Transverse colon (tissue), 4 donors: ENCODE measurements around the gene DLX1. TPM values are rescaled to one million over a fixed set of nuclear protein-coding genes. Genes with fewer than 3 reads are reported as not detected.

Experiments
- DNase-seq: peaks from one replicate; pipeline ENCODE4 v3.0.0-alpha.2; 2019
- H3K27ac ChIP-seq, 4 donors: fragments of 200-600 bp; sonication (generic); 2 replicates each; pipeline ENCODE4 v1.5.1; 2016 to 2018; ENCODE audit warnings: inconsistent platforms in 4 of 4
- H3K27me3 ChIP-seq: fragments of 200-600 bp; sonication (generic); 2 replicates; pipeline ENCODE4 v1.5.1; 2017; ENCODE audit warnings: inconsistent platforms
- H3K36me3 ChIP-seq, 4 donors: fragments of 200-600 bp; sonication (generic); 2 replicates each; pipeline ENCODE4 v1.5.1; 2017 to 2019; ENCODE audit warnings: inconsistent platforms in 4 of 4
- H3K4me1 ChIP-seq, 4 donors: fragments of 200-600 bp; sonication (generic); 2 replicates each; pipeline ENCODE4 v1.5.1; 2017 to 2020; ENCODE audit warnings: inconsistent platforms in 4 of 4
- H3K4me3 ChIP-seq, 4 donors: fragments of 200-600 bp; sonication (generic); 1 replicate in 1 of 4; 2 replicates in 3 of 4; pipeline versions ENCODE4 v1.5.1 to v1.6.1; 2017 to 2019; ENCODE audit warnings: inconsistent platforms in 4 of 4
- H3K9me3 ChIP-seq, 2 donors: fragments of 200-600 bp; sonication (generic); 2 replicates each; pipeline ENCODE4 v1.5.1; 2017 to 2019; ENCODE audit warnings: inconsistent platforms in 2 of 2
- EP300 ChIP-seq: sonication (generic); formaldehyde crosslinking; IDR thresholded peaks from one replicate; pipeline ENCODE4 v1.6.1; 2017; ENCODE audit warnings: antibody characterized with exemption, low read depth
- POLR2A ChIP-seq: fragments of 450-650 bp; IDR thresholded peaks from one replicate; pipeline ENCODE4 v1.6.1; 2016; ENCODE audit warnings: antibody characterized with exemption, mild to moderate bottlenecking, moderate library complexity
- POLR2AphosphoS5 ChIP-seq, 3 donors: sonication (generic); formaldehyde crosslinking; IDR thresholded peaks; one replicate each; pipeline ENCODE4 v1.6.1; 2016; ENCODE audit warnings: antibody characterized with exemption in 3 of 3
- WGBS, 2 donors: methylation state at CpG; one replicate each; pipeline ENCODE4 v1.1.5; 2018; ENCODE audit warnings: low coverage in 1 of 2; 5-methylcytosine and 5-hydroxymethylcytosine counted together
- in situ Hi-C, 4 donors: fragments of 200-750 bp; cut with MboI; loops; one replicate each; pipeline versions ENCODE4 v1.15.0 to v1.15.1; 2017; ENCODE audit warnings: low sequenced_read_pairs in 3 of 4, low pct_ligation_motif_present in 1 of 4, low pct_unique_long_range_greater_than_20kb in 1 of 4
- intact Hi-C: fragments of 100-400 bp; cut with DNase I; formaldehyde crosslinking; loops from one replicate; pipeline ENCODE4 v1.15.1; 2023; ENCODE audit warnings: low total_unique reads
- total RNA-seq, 4 donors: library from RNA; depleted of rRNA; stranded (reverse); fragments of >200 nt; gene quantifications; one replicate each; pipeline ENCODE4 v1.1.0, GENCODE V29; 2016
- TF ChIP-seq, protein P1 (sequence below), 5 experiments: fragments of 200-600 bp in 3 of 5; fragments of 450-650 bp in 2 of 5; sonication (generic) in 3 of 5; IDR thresholded peaks; 1 replicate in 2 of 5; 2 replicates in 3 of 5; pipeline ENCODE4 v1.5.1; 2016 to 2017; ENCODE audit warnings: antibody characterized with exemption in 5 of 5, inconsistent platforms in 3 of 5, mild to moderate bottlenecking in 2 of 5, moderate library complexity in 1 of 5

Gene DLX1
- total RNA-seq, 4 donors from 2014 or later, result not detected

DNA sequence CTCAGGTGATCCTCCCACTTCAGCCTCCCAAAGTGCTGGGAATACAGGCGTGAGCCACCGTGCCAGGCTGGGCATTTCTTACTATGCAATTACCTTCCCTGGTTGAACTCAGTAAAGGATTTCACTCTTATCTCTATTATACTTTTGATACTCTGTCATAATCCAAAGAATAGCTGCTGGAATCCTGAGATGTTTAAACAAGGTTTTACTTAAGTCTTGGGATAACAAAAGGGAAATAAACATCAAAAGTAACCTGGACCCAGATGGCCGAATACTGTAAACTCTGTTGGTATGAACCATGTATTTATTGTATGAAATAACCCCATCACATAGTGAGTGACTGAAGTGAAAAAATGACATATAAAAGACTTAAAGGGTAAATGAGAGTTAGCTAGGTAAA lies 29.3 kb downstream of the DLX1 start:
- H3K36me3 ChIP-seq, result no peaks in the 10 kb centered on the region
- DNase-seq, result no peak
- 45 to 54% methylated on average over 3 of the region's 3 CpGs for WGBS, 2 donors
- no peaks in the 10 kb centered on the region for H3K4me1 ChIP-seq
- no peak overlapping the region for H3K27ac ChIP-seq
- TF ChIP-seq POLR2A (no peak), POLR2AphosphoS5 (IDR thresholded peaks at IDR 0.05) (no peak), EP300 (no peak)
- TF ChIP-seq, protein P1, sequence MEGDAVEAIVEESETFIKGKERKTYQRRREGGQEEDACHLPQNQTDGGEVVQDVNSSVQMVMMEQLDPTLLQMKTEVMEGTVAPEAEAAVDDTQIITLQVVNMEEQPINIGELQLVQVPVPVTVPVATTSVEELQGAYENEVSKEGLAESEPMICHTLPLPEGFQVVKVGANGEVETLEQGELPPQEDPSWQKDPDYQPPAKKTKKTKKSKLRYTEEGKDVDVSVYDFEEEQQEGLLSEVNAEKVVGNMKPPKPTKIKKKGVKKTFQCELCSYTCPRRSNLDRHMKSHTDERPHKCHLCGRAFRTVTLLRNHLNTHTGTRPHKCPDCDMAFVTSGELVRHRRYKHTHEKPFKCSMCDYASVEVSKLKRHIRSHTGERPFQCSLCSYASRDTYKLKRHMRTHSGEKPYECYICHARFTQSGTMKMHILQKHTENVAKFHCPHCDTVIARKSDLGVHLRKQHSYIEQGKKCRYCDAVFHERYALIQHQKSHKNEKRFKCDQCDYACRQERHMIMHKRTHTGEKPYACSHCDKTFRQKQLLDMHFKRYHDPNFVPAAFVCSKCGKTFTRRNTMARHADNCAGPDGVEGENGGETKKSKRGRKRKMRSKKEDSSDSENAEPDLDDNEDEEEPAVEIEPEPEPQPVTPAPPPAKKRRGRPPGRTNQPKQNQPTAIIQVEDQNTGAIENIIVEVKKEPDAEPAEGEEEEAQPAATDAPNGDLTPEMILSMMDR (IDR thresholded peaks at IDR 0.05), result no peak
- intact Hi-C loops (loop anchor here (10.0 kb wide), 1 partner anchor 540 kb away; no protein-coding TSS in a partner anchor), in situ Hi-C loops (loop anchor here (25.0 kb wide), 3 partner anchors 302 to 527 kb away; no protein-coding TSS in a partner anchor)
- H3K27me3 ChIP-seq, result peaks cover 55% of the 10 kb centered on the region
- H3K4me3 ChIP-seq, result no peak overlapping the region
- no peaks in the 10 kb centered on the region for H3K9me3 ChIP-seq

DNA sequence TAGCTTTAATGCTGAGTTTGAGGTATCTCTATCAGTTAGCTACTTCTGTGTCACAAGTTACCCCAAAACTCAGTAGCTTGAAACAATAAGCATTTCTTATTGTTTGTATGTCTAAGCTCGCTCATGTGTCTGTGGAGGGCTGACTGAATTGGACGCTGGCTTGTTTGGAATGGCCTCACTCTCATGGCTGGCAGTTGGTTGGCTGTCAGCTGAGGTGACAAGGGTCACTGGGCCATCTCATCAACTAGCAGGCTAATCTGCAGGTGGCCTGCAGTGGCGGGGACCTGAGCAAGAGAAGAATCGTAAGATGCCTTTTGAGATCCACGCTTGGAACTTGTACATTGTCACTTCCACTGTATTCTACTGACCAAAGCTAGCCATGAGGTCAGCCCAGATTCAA lies 30.8 kb downstream of the DLX1 start:
- no peak overlapping the region for H3K4me3 ChIP-seq
- no peaks in the 10 kb centered on the region for H3K9me3 ChIP-seq
- WGBS, 2 donors, result 69% methylated on average over 5 of the region's 5 CpGs; no CpG with 5 or more reads in 1 of the 2 donors
- DNase-seq, result no peak
- in situ Hi-C loops (loop anchor here (25.0 kb wide), 3 partner anchors 304 to 529 kb away; no protein-coding TSS in a partner anchor), intact Hi-C loops (loop anchor here (10.0 kb wide), 1 partner anchor 541 kb away; no protein-coding TSS in a partner anchor)
- no peak overlapping the region for H3K27ac ChIP-seq
- H3K4me1 ChIP-seq, result no peaks in the 10 kb centered on the region
- no peak for TF ChIP-seq POLR2AphosphoS5 (IDR thresholded peaks at IDR 0.05)
- no peaks in the 10 kb centered on the region for H3K36me3 ChIP-seq
- peaks cover 50% of the 10 kb centered on the region for H3K27me3 ChIP-seq

DNA sequence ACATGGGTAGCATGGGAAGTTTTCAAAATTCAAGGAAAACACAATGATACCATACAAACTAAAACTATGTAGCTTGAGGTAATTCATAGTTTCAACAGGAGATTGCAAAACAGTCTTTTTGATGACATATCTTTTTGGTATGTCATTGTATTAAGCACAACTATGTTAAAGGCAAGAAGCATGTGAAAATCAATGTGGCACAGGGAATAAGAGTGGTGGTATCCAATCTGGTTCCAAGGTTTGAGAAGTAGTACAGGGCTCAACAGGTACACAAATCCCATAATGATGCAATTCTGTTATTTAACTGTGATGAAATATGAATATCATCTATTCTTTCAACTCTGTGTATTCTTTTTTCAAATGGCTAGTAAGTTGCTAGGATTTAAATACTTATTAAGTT lies 33.8 kb downstream of the DLX1 start:
- in situ Hi-C loops, result loop anchor here (25.0 kb wide), 3 partner anchors 307 to 532 kb away; no protein-coding TSS in a partner anchor

DNA sequence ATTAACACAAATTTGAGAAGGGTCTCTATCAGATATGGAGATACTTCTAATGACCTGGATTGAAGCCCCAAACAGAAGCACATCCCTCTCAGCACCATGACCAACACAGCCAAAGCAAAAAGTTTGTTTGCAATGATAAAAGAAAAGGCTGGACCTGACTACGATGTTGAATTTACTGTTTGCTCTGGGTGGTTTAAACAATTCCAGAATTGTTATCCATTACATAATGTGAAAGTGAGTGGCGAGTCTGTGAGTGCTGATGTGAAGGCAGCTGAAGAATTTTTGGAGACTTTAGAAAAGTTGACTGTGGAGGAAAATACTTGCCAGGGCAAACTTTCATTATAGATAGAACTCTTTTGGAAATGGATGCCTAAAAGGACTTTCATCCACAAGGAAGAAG lies 34.8 kb downstream of the DLX1 start:
- H3K36me3 ChIP-seq, result no peaks in the 10 kb centered on the region
- intact Hi-C loops, result no loop called here
- H3K9me3 ChIP-seq, result no peaks in the 10 kb centered on the region
- H3K27ac ChIP-seq, result no peak overlapping the region
- no peak for DNase-seq
- WGBS, 2 donors, result 30 to 45% methylated on average over 2 of the region's 2 CpGs
- H3K4me1 ChIP-seq, result no peaks in the 10 kb centered on the region
- no peak overlapping the region for H3K4me3 ChIP-seq
- peaks cover 35% of the 10 kb centered on the region for H3K27me3 ChIP-seq
- in situ Hi-C loops, result loop anchor here (25.0 kb wide), 3 partner anchors 308 to 533 kb away; no protein-coding TSS in a partner anchor
- no peak for TF ChIP-seq POLR2A
- TF ChIP-seq POLR2AphosphoS5 (IDR thresholded peaks at IDR 0.05), result no peak
- no peak for TF ChIP-seq EP300
- TF ChIP-seq, protein P1 (IDR thresholded peaks at IDR 0.05), result no peak

More for the DNA sequence above, 33.8 kb downstream of the DLX1 start:
- Histone ChIP-seq H3K27ac (no peak overlapping the region), H3K9me3 (no peaks in the 10 kb centered on the region), H3K27me3 (peaks cover 43% of the 10 kb centered on the region), H3K36me3 (no peaks in the 10 kb centered on the region), H3K4me3 (no peak overlapping the region), H3K4me1 (no peaks in the 10 kb centered on the region)
- no peak for DNase-seq
- TF ChIP-seq EP300 (no peak), POLR2AphosphoS5 (IDR thresholded peaks at IDR 0.05) (no peak), POLR2A (no peak)
- TF ChIP-seq, protein P1 (IDR thresholded peaks at IDR 0.05), result no peak
- intact Hi-C loops, result loop anchor here (10.0 kb wide), 1 partner anchor 544 kb away; no protein-coding TSS in a partner anchor

DNA sequence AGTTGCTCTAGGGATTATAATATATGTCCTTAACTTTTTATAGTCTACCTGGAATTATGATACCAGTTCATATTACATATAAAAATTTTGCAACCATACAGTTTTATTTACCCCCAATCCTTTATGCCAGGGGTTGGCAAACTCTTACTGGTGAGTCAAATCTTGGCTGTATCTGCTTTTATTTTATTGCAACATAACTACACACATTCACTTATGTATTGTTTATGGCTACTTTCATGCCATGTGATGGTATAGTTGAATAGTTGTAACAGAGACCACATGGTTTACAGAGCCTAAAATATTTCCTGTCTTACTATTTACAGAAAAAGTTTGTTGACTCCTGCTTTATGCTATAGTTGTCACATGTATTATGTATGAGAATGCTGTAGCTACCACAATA lies 43.2 kb downstream of the DLX1 start:
- TF ChIP-seq, protein P1 (IDR thresholded peaks at IDR 0.05), result no peak
- TF ChIP-seq POLR2AphosphoS5 (IDR thresholded peaks at IDR 0.05) (no peak), POLR2A (no peak), EP300 (no peak)
- no peak overlapping the region for H3K4me3 ChIP-seq
- no peaks in the 10 kb centered on the region for H3K9me3 ChIP-seq
- no peaks in the 10 kb centered on the region for H3K4me1 ChIP-seq
- H3K27ac ChIP-seq, result no peak overlapping the region
- in situ Hi-C loops (no loop called here), intact Hi-C loops (no loop called here)
- DNase-seq, result no peak
- no peaks in the 10 kb centered on the region for H3K36me3 ChIP-seq
- no peaks in the 10 kb centered on the region for H3K27me3 ChIP-seq
